ENCODE data around the gene HECTD4.
"Not testable (repeated sequence)": the region's sequence is repeated elsewhere in the genome, so short reads cannot be mapped to it uniquely, and the experiment has no call there.

Gene HECTD4

DNA sequence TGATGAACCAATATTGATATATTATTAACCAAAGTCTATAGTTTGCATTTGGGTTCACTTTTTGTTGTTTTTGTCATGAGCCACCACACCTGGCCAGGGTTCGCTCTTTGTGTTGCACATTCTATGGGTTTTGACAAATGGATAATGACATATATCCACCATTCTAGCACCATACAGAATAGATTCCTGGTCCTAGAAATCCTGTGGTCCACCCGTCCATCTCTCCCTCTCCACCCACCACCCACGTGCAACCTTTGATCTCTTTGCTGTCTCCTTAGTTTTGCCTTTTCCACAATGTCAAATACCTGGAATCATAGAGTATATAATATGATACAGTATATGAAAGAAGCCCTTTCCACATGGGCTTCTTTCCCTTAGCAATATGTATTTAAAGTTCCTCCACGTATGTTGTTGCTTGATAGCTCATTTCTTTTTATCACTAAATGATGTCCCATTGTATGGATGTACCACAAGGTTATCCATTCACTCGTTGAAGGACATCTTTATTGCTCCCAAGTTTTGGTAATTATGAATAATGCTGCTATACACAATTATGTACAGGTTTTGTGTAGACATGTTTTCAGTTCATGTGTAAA is 19.8 kb upstream of the HECTD4 start:
- no peak overlapping the region for H3K9ac ChIP-seq (ENCODE audit: low read depth, low read length, poor library complexity, severe bottlenecking)
- H3K36me3 ChIP-seq (ENCODE audit: insufficient read depth, low read length) = peaks cover 30% of the 10 kb centered on the region
- H2AFZ ChIP-seq (ENCODE audit: low read length) = no peak overlapping the region
- no peak for TF ChIP-seq EZH2phosphoT487 (IDR thresholded peaks at IDR 0.05; ENCODE audit: borderline replicate concordance)
- TF ChIP-seq, protein P1, sequence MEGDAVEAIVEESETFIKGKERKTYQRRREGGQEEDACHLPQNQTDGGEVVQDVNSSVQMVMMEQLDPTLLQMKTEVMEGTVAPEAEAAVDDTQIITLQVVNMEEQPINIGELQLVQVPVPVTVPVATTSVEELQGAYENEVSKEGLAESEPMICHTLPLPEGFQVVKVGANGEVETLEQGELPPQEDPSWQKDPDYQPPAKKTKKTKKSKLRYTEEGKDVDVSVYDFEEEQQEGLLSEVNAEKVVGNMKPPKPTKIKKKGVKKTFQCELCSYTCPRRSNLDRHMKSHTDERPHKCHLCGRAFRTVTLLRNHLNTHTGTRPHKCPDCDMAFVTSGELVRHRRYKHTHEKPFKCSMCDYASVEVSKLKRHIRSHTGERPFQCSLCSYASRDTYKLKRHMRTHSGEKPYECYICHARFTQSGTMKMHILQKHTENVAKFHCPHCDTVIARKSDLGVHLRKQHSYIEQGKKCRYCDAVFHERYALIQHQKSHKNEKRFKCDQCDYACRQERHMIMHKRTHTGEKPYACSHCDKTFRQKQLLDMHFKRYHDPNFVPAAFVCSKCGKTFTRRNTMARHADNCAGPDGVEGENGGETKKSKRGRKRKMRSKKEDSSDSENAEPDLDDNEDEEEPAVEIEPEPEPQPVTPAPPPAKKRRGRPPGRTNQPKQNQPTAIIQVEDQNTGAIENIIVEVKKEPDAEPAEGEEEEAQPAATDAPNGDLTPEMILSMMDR (conservative IDR thresholded peaks at IDR 0.05; ENCODE audit: low read length) = no peak
- H3K9me2 ChIP-seq (replicated peaks; ENCODE audit: low read depth, low read length) = no peaks in the 10 kb centered on the region
- peaks cover 18% of the 10 kb centered on the region for H3K79me2 ChIP-seq (ENCODE audit: insufficient read depth, low read length)
- peaks cover 20% of the 10 kb centered on the region; the same call in 1 of the 2 replicates for H3F3A ChIP-seq (ENCODE audit: low read depth)
- H4K20me1 ChIP-seq (ENCODE audit: insufficient read depth, low read length, poor library complexity, severe bottlenecking) = peaks cover 30% of the 10 kb centered on the region
- H3K4me1 ChIP-seq (ENCODE audit: insufficient read depth, low read length, poor library complexity, severe bottlenecking) = peaks cover 13% of the 10 kb centered on the region
- H3K4me3 ChIP-seq (ENCODE audit: low read length, poor library complexity, severe bottlenecking) = no peak overlapping the region
- H3K27me3 ChIP-seq (ENCODE audit: insufficient read depth, low read length, poor library complexity, severe bottlenecking) = no peaks in the 10 kb centered on the region
- H3K4me2 ChIP-seq (ENCODE audit: low read depth, low read length, poor library complexity, severe bottlenecking) = no peak overlapping the region
- H3K9me3 ChIP-seq (ENCODE audit: insufficient read depth, low read depth, low read length) = no peaks in the 10 kb centered on the region

DNA sequence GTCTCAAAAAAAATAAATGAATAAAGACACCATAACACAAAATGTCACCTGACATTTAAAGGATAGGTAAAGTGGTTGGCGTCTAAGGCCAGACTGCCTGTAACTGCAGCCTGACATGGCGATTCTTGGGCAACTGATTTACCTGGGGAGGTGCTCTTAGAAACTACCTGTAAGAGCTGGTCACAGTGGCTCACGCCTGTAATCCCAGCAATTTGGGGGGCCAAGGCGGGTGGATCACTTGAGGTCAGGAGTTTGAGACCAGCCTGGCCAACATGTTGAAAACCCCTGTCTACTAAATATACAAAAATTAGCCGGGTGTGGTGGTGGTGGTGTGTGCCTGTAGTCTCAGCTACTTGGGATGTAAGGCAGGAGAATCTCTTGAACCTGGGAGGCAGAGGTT is 18.8 kb upstream of the HECTD4 start:
- no peak overlapping the region for H2AFZ ChIP-seq (ENCODE audit: low read length)
- H3K4me1 ChIP-seq (ENCODE audit: insufficient read depth, low read length, poor library complexity, severe bottlenecking) = peaks cover 7% of the 10 kb centered on the region
- peaks cover 9% of the 10 kb centered on the region for H3K79me2 ChIP-seq (ENCODE audit: insufficient read depth, low read length)
- H3K4me2 ChIP-seq (ENCODE audit: low read depth, low read length, poor library complexity, severe bottlenecking) = no peak overlapping the region
- TF ChIP-seq, protein P1 (conservative IDR thresholded peaks at IDR 0.05; ENCODE audit: low read length) = no peak
- TF ChIP-seq EZH2phosphoT487 (IDR thresholded peaks at IDR 0.05; ENCODE audit: borderline replicate concordance) = no peak
- no peaks in the 10 kb centered on the region for H3K9me2 ChIP-seq (replicated peaks; ENCODE audit: low read depth, low read length)
- H3K4me3 ChIP-seq (ENCODE audit: low read length, poor library complexity, severe bottlenecking) = no peak overlapping the region
- H3F3A ChIP-seq (ENCODE audit: low read depth) = peaks cover 20% of the 10 kb centered on the region; the same call in 1 of the 2 replicates
- no peaks in the 10 kb centered on the region for H3K9me3 ChIP-seq (ENCODE audit: insufficient read depth, low read depth, low read length)
- H3K27me3 ChIP-seq (ENCODE audit: insufficient read depth, low read length, poor library complexity, severe bottlenecking) = no peaks in the 10 kb centered on the region
- H4K20me1 ChIP-seq (ENCODE audit: insufficient read depth, low read length, poor library complexity, severe bottlenecking) = peaks cover 21% of the 10 kb centered on the region
- H3K9ac ChIP-seq (ENCODE audit: low read depth, low read length, poor library complexity, severe bottlenecking) = no peak overlapping the region
- peaks cover 21% of the 10 kb centered on the region for H3K36me3 ChIP-seq (ENCODE audit: insufficient read depth, low read length)

DNA sequence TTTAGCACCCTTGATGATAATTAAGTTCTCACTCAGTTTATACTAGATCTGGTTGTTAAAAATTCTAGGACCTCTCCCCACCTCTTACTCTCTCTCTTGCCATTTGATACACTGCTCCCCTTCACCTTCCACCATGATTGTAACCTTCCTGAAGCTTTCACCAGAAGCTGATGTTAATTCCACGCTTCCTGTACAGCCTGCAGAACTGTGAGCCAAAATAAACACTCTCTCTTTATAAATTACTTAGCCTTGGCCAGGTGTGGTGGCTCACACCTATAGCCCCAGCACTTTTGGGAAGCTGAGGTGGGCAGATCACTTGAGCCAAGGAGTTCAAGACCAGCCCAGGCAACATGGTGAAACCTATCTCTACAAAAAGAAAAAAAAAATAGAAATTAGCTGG is 11.1 kb upstream of the HECTD4 start:
- H3K4me2 ChIP-seq (ENCODE audit: low read depth, low read length, poor library complexity, severe bottlenecking) = no peak overlapping the region
- no peaks in the 10 kb centered on the region for H3K9me3 ChIP-seq (ENCODE audit: insufficient read depth, low read depth, low read length)
- no peak overlapping the region for H3K9ac ChIP-seq (ENCODE audit: low read depth, low read length, poor library complexity, severe bottlenecking)
- no peak overlapping the region for H3K4me3 ChIP-seq (ENCODE audit: low read length, poor library complexity, severe bottlenecking)
- no peaks in the 10 kb centered on the region for H3K36me3 ChIP-seq (ENCODE audit: insufficient read depth, low read length)
- H3K79me2 ChIP-seq (ENCODE audit: insufficient read depth, low read length) = no peaks in the 10 kb centered on the region
- no peaks in the 10 kb centered on the region for H3K4me1 ChIP-seq (ENCODE audit: insufficient read depth, low read length, poor library complexity, severe bottlenecking)
- H2AFZ ChIP-seq (ENCODE audit: low read length) = no peak overlapping the region
- H3K9me2 ChIP-seq (replicated peaks; ENCODE audit: low read depth, low read length) = no peaks in the 10 kb centered on the region
- TF ChIP-seq, protein P1 (conservative IDR thresholded peaks at IDR 0.05; ENCODE audit: low read length) = no peak
- no peak for TF ChIP-seq EZH2phosphoT487 (IDR thresholded peaks at IDR 0.05; ENCODE audit: borderline replicate concordance)
- H3F3A ChIP-seq (ENCODE audit: low read depth) = no peaks in the 10 kb centered on the region
- H3K27me3 ChIP-seq (ENCODE audit: insufficient read depth, low read length, poor library complexity, severe bottlenecking) = no peaks in the 10 kb centered on the region
- no peaks in the 10 kb centered on the region for H4K20me1 ChIP-seq (ENCODE audit: insufficient read depth, low read length, poor library complexity, severe bottlenecking)

DNA sequence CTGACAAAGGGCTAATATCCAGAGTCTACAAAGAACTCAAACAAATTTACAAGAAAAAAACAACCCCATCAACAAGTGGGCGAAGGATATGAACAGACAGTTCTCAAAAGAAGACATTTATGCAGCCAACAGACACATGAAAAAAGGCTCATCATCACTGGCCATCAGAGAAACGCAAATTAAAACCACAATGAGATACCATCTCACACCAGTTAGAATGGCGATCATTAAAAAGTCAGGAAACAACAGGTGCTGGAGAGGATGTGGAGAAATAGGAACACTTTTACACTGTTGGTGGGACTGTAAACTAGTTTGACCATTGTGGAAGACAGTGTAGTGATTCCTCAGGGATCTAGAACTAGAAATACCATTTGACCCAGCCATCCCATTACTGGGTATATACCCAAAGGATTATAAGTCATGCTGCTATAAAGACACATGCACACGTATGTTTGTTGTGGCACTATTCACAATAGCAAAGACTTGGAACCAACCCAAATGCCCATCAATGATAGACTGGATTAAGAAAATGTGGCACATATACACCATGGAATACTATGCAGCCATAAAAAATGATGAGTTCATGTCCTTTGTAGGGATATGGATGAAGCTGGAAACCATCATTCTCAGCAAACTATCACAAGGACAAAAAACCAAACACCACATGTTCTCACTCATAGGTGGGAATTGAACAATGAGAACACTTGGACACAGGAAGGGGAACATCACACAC is 7.9 kb upstream of the HECTD4 start:
- not testable (repeated sequence) for H3K79me2 ChIP-seq (ENCODE audit: insufficient read depth, low read length); H3F3A ChIP-seq (ENCODE audit: low read depth); H3K27me3 ChIP-seq (ENCODE audit: insufficient read depth, low read length, poor library complexity, severe bottlenecking); H4K20me1 ChIP-seq (ENCODE audit: insufficient read depth, low read length, poor library complexity, severe bottlenecking); H3K36me3 ChIP-seq (ENCODE audit: insufficient read depth, low read length); H3K4me1 ChIP-seq (ENCODE audit: insufficient read depth, low read length, poor library complexity, severe bottlenecking); H2AFZ ChIP-seq (ENCODE audit: low read length); H3K4me2 ChIP-seq (ENCODE audit: low read depth, low read length, poor library complexity, severe bottlenecking); H3K9me3 ChIP-seq (ENCODE audit: insufficient read depth, low read depth, low read length); H3K9me2 ChIP-seq (replicated peaks; ENCODE audit: low read depth, low read length); H3K9ac ChIP-seq (ENCODE audit: low read depth, low read length, poor library complexity, severe bottlenecking); H3K4me3 ChIP-seq (ENCODE audit: low read length, poor library complexity, severe bottlenecking)

All from Loucy (cell line).